Measurements from ENCODE around the gene P4HA2.

DNA sequence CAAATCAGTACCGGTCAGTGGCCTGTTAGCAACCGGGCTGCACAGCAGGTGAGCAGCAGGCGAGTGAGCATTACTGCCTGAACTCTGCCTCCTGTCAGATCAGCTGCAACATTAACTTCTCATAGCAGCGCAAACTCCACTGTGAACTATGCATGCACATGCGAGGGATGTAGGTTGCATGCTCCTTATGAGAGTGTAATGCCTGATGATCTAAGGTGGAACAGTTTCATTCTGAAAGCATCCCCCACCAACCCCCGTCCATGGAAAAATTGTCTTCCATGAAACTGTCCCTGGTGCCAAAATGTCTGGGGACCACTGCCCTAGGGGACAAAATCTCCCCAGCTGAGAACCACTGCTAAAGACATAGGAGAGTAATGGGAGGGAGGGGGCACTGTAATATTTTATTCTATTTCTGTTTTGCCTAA lies 51.1 kb downstream of the P4HA2 start:
- TF ChIP-seq, protein P1, sequence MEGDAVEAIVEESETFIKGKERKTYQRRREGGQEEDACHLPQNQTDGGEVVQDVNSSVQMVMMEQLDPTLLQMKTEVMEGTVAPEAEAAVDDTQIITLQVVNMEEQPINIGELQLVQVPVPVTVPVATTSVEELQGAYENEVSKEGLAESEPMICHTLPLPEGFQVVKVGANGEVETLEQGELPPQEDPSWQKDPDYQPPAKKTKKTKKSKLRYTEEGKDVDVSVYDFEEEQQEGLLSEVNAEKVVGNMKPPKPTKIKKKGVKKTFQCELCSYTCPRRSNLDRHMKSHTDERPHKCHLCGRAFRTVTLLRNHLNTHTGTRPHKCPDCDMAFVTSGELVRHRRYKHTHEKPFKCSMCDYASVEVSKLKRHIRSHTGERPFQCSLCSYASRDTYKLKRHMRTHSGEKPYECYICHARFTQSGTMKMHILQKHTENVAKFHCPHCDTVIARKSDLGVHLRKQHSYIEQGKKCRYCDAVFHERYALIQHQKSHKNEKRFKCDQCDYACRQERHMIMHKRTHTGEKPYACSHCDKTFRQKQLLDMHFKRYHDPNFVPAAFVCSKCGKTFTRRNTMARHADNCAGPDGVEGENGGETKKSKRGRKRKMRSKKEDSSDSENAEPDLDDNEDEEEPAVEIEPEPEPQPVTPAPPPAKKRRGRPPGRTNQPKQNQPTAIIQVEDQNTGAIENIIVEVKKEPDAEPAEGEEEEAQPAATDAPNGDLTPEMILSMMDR (IDR thresholded peaks at IDR 0.05) = no peak
- TF ChIP-seq POLR2A (IDR thresholded peaks at IDR 0.05) (no peak), EP300 (IDR thresholded peaks at IDR 0.05) (no peak), POLR2AphosphoS5 (IDR thresholded peaks at IDR 0.05) (no peak)
